Astrocyte (in vitro differentiated cells and primary cell): ENCODE measurements around the gene CBLL1. TPM values are rescaled to one million over a fixed set of nuclear protein-coding genes. Genes with fewer than 3 reads are reported as not detected.

Experiments used
- DNase-seq: peaks from one replicate; pipeline ENCODE4 v3.0.0-alpha.2; 2010; ENCODE audit warnings: low read depth
- FAIRE-seq: peaks from 2 replicates; lab custom pipeline; 2011; peaks lifted over from hg19 to GRCh38; lab: Jason Lieb, UNC
- H2AFZ ChIP-seq: 2 replicates; pipeline ENCODE4 v1.6.0; 2012; ENCODE audit warnings: low read depth, low read length, inconsistent platforms
- H3K27ac ChIP-seq: 2 replicates; pipeline ENCODE4 v1.5.1; 2011; ENCODE audit warnings: low read depth, low read length, inconsistent platforms
- H3K27me3 ChIP-seq: 2 replicates; pipeline ENCODE4 v1.6.0; 2011; ENCODE audit warnings: low read length, inconsistent platforms; ENCODE audit not compliant: insufficient read depth
- H3K36me3 ChIP-seq: 2 replicates; pipeline ENCODE4 v1.5.1; 2011; ENCODE audit warnings: low read length, inconsistent platforms; ENCODE audit not compliant: insufficient read depth
- H3K4me1 ChIP-seq: 2 replicates; pipeline ENCODE4 v1.5.1; 2011; ENCODE audit warnings: low read length, inconsistent platforms; ENCODE audit not compliant: insufficient read depth
- H3K4me2 ChIP-seq: 2 replicates; pipeline ENCODE4 v1.6.0; 2012; ENCODE audit warnings: low read length, inconsistent platforms
- H3K4me3 ChIP-seq: 2 replicates; pipeline ENCODE4 v1.5.1; 2011; ENCODE audit warnings: low read depth, mild to moderate bottlenecking, low read length, inconsistent platforms; ENCODE audit not compliant: insufficient read depth
- H3K79me2 ChIP-seq: 2 replicates; pipeline ENCODE4 v1.6.0; 2012; ENCODE audit warnings: mild to moderate bottlenecking, low read length, inconsistent platforms; ENCODE audit not compliant: insufficient read depth
- H3K9ac ChIP-seq: 2 replicates; pipeline ENCODE4 v1.6.0; 2012; ENCODE audit warnings: mild to moderate bottlenecking, low read length, inconsistent platforms
- H3K9me3 ChIP-seq: 2 replicates; pipeline ENCODE4 v1.5.1; 2012; ENCODE audit warnings: low read depth, mild to moderate bottlenecking, low read length, inconsistent platforms; ENCODE audit not compliant: insufficient read depth
- H4K20me1 ChIP-seq: 2 replicates; pipeline ENCODE4 v1.6.0; 2012; ENCODE audit warnings: low read length, inconsistent platforms; ENCODE audit not compliant: insufficient read depth
- H3K27ac Mint-ChIP-seq: one replicate; pipeline ENCODE4 v1.8.0; 2021; ENCODE audit warnings: mild to moderate bottlenecking, mixed read lengths; ENCODE audit not compliant: unreplicated experiment
- H3K27me3 Mint-ChIP-seq: one replicate; pipeline ENCODE4 v1.8.0; 2021; ENCODE audit warnings: low read depth, mixed read lengths; ENCODE audit not compliant: unreplicated experiment
- H3K36me3 Mint-ChIP-seq: one replicate; pipeline ENCODE4 v1.8.0; 2021; ENCODE audit warnings: low read depth, mixed read lengths; ENCODE audit not compliant: unreplicated experiment
- H3K4me1 Mint-ChIP-seq: one replicate; pipeline ENCODE4 v1.8.0; 2021; ENCODE audit warnings: low read depth, mixed read lengths; ENCODE audit not compliant: unreplicated experiment
- H3K4me3 Mint-ChIP-seq: one replicate; pipeline ENCODE4 v1.8.0; 2021; ENCODE audit warnings: mild to moderate bottlenecking, moderate library complexity, mixed read lengths; ENCODE audit not compliant: unreplicated experiment
- H3K9me3 Mint-ChIP-seq: one replicate; pipeline ENCODE4 v1.8.0; 2021; ENCODE audit warnings: mild to moderate bottlenecking, mixed read lengths; ENCODE audit not compliant: unreplicated experiment
- CTCF ChIP-seq: IDR thresholded peaks from 2 replicates; pipeline ENCODE4 v1.5.1; 2011; ENCODE audit warnings: low read depth, mild to moderate bottlenecking, inconsistent platforms, low read length, moderate library complexity; ENCODE audit not compliant: insufficient read depth
- EZH2 ChIP-seq: IDR thresholded peaks from 2 replicates; pipeline ENCODE4 v1.6.1; 2012; ENCODE audit warnings: mild to moderate bottlenecking, low read length, inconsistent platforms; ENCODE audit not compliant: insufficient read depth
- total RNA-seq: library from RNA; stranded (reverse); gene quantifications from 2 replicates; pipeline ENCODE4 v1.2.1, GENCODE V29; 2021

Gene CBLL1
- total RNA-seq, 1 donor from 2014 or later: 27.3 TPM

- no peak for FAIRE-seq
- H3K27me3 Mint-ChIP-seq: peaks cover 9% of the 10 kb centered on the region
Observed at GRCh38 chr7:107789647-107790046, 45.7 kb downstream of the CBLL1 start.

GRCh38 chr7:107792364-107792763 is 48.4 kb downstream of the CBLL1 start:
- Histone ChIP-seq H3K9ac (no peak overlapping the region), H3K4me1 (no peaks in the 10 kb centered on the region), H2AFZ (no peak overlapping the region), H3K79me2 (no peaks in the 10 kb centered on the region), H4K20me1 (no peaks in the 10 kb centered on the region), H3K27ac (no peak overlapping the region), H3K27me3 (peaks cover 19% of the 10 kb centered on the region), H3K4me2 (no peak overlapping the region), H3K9me3 (no peaks in the 10 kb centered on the region), H3K4me3 (no peak overlapping the region), H3K36me3 (no peaks in the 10 kb centered on the region)
- TF ChIP-seq CTCF: no peak
- no peak for TF ChIP-seq EZH2
- Mint-ChIP-seq H3K4me3 (no peak overlapping the region), H3K9me3 (no peaks in the 10 kb centered on the region), H3K4me1 (no peaks in the 10 kb centered on the region), H3K27ac (no peak overlapping the region), H3K27me3 (peaks cover 2% of the 10 kb centered on the region), H3K36me3 (peaks cover 2% of the 10 kb centered on the region)
- DNase-seq (no peak), FAIRE-seq (no peak)

More at GRCh38 chr7:107789647-107790046, 45.7 kb downstream of the CBLL1 start:
- Mint-ChIP-seq H3K9me3 (no peaks in the 10 kb centered on the region), H3K27ac (no peak overlapping the region), H3K36me3 (no peaks in the 10 kb centered on the region), H3K4me3 (no peak overlapping the region), H3K4me1 (no peaks in the 10 kb centered on the region)
- H3K9ac ChIP-seq: no peak overlapping the region
- H3K27ac ChIP-seq: no peak overlapping the region
- H4K20me1 ChIP-seq: no peaks in the 10 kb centered on the region
- H3K79me2 ChIP-seq: no peaks in the 10 kb centered on the region
- peaks cover 26% of the 10 kb centered on the region for H3K27me3 ChIP-seq
- DNase-seq: no peak
- H2AFZ ChIP-seq: no peak overlapping the region
- no peak for TF ChIP-seq EZH2
- no peak for TF ChIP-seq CTCF
- H3K4me3 ChIP-seq: no peak overlapping the region
- H3K4me2 ChIP-seq: no peak overlapping the region
- no peaks in the 10 kb centered on the region for H3K9me3 ChIP-seq
- no peaks in the 10 kb centered on the region for H3K36me3 ChIP-seq
- no peaks in the 10 kb centered on the region for H3K4me1 ChIP-seq

- Histone ChIP-seq H3K27me3 (peaks cover 21% of the 10 kb centered on the region), H3K27ac (no peak overlapping the region), H2AFZ (no peak overlapping the region), H3K4me3 (no peak overlapping the region), H3K79me2 (no peaks in the 10 kb centered on the region), H3K4me2 (no peak overlapping the region), H4K20me1 (no peaks in the 10 kb centered on the region), H3K9ac (no peak overlapping the region), H3K36me3 (no peaks in the 10 kb centered on the region), H3K4me1 (no peaks in the 10 kb centered on the region), H3K9me3 (no peaks in the 10 kb centered on the region)
- Mint-ChIP-seq H3K4me1 (no peaks in the 10 kb centered on the region), H3K36me3 (peaks cover 2% of the 10 kb centered on the region), H3K9me3 (no peaks in the 10 kb centered on the region), H3K4me3 (no peak overlapping the region), H3K27me3 (peaks cover 10% of the 10 kb centered on the region), H3K27ac (no peak overlapping the region)
- no peak for FAIRE-seq
- TF ChIP-seq CTCF (no peak), EZH2 (no peak)
- DNase-seq: no peak
Observed at GRCh38 chr7:107799647-107800264, 55.8 kb downstream of the CBLL1 start.
